Tibial nerve (tissue), 4 donors: ENCODE data around the gene DNM1. TPM values are rescaled to one million over a fixed set of nuclear protein-coding genes. Genes with fewer than 3 reads are reported as not detected.

Source experiments
- DNase-seq, 2 donors: peaks; one replicate each; pipeline ENCODE4 v3.0.0-alpha.2; 2019; ENCODE audit warnings: low spot score in 2 of 2
- H3K27ac ChIP-seq, 4 donors: fragments of 200-600 bp; sonication (generic) in 3 of 4; one replicate each; pipeline ENCODE4 v1.5.1; 2017 to 2019; ENCODE audit warnings: mild to moderate bottlenecking in 1 of 4
- H3K27me3 ChIP-seq, 2 donors: fragments of 200-600 bp; sonication (generic) in 1 of 2; one replicate each; pipeline versions ENCODE4 v1.5.1 to v1.6.0; 2017 to 2019
- H3K36me3 ChIP-seq, 3 donors: fragments of 200-600 bp; sonication (generic); one replicate each; pipeline ENCODE4 v1.5.1; 2018 to 2019
- H3K4me1 ChIP-seq, 4 donors: fragments of 200-600 bp; sonication (generic) in 3 of 4; one replicate each; pipeline ENCODE4 v1.5.1; 2017 to 2019
- H3K4me3 ChIP-seq, 4 donors: fragments of 200-600 bp; sonication (generic) in 3 of 4; one replicate each; pipeline ENCODE4 v1.5.1; 2017 to 2019; ENCODE audit warnings: mild to moderate bottlenecking in 1 of 4, moderate library complexity in 1 of 4
- H3K9me3 ChIP-seq, 4 donors: fragments of 200-600 bp; sonication (generic) in 3 of 4; one replicate each; pipeline ENCODE4 v1.5.1; 2017 to 2019
- EP300 ChIP-seq, 2 donors: sonication (generic); formaldehyde crosslinking; IDR thresholded peaks; one replicate each; pipeline ENCODE4 v1.6.1; 2017; ENCODE audit warnings: antibody characterized with exemption in 2 of 2, mild to moderate bottlenecking in 1 of 2
- POLR2A ChIP-seq, 2 donors: fragments of 450-650 bp; IDR thresholded peaks; one replicate each; pipeline ENCODE4 v1.6.1; 2017; ENCODE audit warnings: antibody characterized with exemption in 2 of 2, mild to moderate bottlenecking in 2 of 2, moderate library complexity in 2 of 2
- WGBS, 2 donors: methylation state at CpG; one replicate each; pipeline ENCODE4 v1.1.5; 2018; 5-methylcytosine and 5-hydroxymethylcytosine counted together
- total RNA-seq, 4 donors: library from RNA; depleted of rRNA; stranded (reverse); fragments of >200 nt; gene quantifications; one replicate each; pipeline ENCODE4 v1.1.0, GENCODE V29; 2016
- TF ChIP-seq, protein P1 (sequence below), 5 experiments: fragments of 200-600 bp in 3 of 5; fragments of 450-650 bp in 2 of 5; sonication (generic) in 3 of 5; IDR thresholded peaks; one replicate each; pipeline ENCODE4 v1.5.1; 2016 to 2019; ENCODE audit warnings: antibody characterized with exemption in 5 of 5, mild to moderate bottlenecking in 3 of 5, moderate library complexity in 2 of 5

Gene DNM1
- total RNA-seq, 4 donors from 2014 or later, result 19.9 to 50.4 (median 41.4) TPM

DNA sequence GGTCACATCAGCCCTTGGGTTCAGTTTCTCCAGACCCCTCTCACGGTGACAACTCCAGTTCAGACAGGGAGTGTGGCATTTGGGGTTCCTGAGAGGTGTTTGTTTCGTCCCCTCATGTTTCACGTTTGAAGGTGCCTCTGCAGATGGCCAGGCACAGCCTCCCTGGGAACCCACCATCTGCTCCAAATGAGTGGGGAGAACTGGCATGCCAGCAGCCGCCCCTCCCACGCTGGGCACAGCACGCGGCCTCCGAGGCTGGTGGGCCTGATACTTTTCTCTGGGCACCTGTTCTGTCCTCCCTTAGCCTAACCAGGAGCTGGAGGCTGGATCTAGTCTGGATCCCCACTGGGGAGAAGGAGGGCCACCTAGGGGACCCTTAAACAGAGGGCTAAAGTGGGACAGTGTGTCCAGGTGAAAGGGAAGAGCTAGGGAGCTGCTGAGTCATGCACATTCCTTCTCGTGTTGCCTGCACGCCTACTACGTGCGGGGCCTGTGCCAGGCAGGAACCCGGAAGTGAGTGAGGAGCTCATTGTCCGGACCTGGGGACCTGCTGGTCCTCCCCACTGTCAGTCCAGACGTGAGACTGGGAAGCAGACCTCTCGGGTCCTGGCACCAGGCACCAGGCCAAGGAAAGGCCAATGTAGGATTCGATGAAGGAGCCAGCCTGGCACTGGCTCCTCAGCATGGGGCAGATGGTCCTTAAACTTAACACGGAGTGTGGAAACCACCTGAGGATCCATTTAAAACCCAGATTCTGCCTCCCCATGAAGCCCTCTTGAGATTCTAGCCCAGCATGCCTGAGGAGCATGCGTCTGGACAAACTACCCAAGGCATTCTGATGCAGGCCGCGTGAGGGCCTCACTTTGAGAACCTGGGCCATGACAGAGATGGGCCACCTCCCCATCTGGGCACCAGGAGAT lies 11.7 kb downstream of the DNM1 start:
- peaks cover 0 to 2% (median 0%) of the 10 kb centered on the region in 3 donors for H3K36me3 ChIP-seq
- peaks cover 0 to 49% (median 0%) of the 10 kb centered on the region in 4 donors for H3K4me1 ChIP-seq
- WGBS, 2 donors, result 59 to 62% methylated on average over 18 to 20 of the region's 21 CpGs
- H3K9me3 ChIP-seq, result no peaks in the 10 kb centered on the region
- no peak for TF ChIP-seq POLR2A (IDR thresholded peaks at IDR 0.05)
- TF ChIP-seq, protein P1, sequence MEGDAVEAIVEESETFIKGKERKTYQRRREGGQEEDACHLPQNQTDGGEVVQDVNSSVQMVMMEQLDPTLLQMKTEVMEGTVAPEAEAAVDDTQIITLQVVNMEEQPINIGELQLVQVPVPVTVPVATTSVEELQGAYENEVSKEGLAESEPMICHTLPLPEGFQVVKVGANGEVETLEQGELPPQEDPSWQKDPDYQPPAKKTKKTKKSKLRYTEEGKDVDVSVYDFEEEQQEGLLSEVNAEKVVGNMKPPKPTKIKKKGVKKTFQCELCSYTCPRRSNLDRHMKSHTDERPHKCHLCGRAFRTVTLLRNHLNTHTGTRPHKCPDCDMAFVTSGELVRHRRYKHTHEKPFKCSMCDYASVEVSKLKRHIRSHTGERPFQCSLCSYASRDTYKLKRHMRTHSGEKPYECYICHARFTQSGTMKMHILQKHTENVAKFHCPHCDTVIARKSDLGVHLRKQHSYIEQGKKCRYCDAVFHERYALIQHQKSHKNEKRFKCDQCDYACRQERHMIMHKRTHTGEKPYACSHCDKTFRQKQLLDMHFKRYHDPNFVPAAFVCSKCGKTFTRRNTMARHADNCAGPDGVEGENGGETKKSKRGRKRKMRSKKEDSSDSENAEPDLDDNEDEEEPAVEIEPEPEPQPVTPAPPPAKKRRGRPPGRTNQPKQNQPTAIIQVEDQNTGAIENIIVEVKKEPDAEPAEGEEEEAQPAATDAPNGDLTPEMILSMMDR (IDR thresholded peaks at IDR 0.05), result no peak
- TF ChIP-seq EP300 (IDR thresholded peaks at IDR 0.05), result no peak
- peak overlapping the region; percentile 30 to 78 (median 54) for H3K27ac ChIP-seq
- no peak overlapping the region for H3K4me3 ChIP-seq
- no peaks in the 10 kb centered on the region for H3K27me3 ChIP-seq
- no peak for DNase-seq

DNA sequence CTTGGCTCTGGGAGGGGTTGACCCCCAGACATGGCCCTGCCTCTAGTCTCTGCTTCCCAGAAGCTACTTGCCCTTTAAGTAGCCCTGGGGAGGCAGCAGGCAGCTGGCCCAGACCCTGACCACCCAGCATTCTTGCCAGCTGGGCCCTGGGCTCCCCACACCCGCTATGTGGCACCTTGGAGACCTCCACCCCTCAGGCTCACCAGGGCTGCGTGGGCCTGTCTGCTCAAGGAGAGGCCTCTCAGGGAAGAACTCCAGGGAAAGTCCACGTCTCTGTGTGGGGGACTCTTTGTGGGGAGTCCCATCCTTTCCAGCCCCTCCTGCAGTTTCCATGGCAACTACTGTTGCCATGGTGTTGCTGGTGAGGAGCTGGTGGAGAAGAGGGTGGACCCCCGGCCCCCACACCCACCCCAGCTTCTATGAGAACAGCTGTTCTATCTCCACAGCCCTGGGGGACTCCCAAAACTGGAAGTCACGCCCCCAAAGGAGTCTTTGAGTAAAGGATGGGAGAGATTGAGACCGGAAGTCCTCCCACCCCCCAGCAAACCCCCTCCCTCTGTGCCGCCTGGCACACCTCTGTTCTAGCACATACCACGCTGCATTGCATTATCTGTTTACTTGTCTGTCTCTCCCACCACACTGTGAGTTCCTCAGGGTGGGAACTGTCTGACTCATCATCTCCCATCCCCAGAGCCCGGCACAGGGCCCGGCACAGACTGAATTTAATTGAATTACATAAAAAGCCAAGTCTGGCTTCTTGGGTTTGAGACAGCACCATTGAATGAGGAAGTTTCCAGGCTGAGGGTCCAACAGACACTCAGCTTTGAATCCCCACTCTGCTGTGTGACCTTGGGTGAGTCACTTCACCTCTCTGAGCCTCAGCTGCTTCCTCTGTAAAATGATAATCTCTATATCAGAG lies 12.6 kb downstream of the DNM1 start:
- no peak for DNase-seq
- peaks cover 0 to 9% (median 0%) of the 10 kb centered on the region in 3 donors for H3K36me3 ChIP-seq
- no peaks in the 10 kb centered on the region for H3K27me3 ChIP-seq
- H3K4me3 ChIP-seq, result no peak overlapping the region
- no peaks in the 10 kb centered on the region for H3K9me3 ChIP-seq
- H3K27ac ChIP-seq, result peak overlapping the region; percentile 47 to 78 (median 54)
- TF ChIP-seq EP300 (IDR thresholded peaks at IDR 0.05) (no peak), POLR2A (IDR thresholded peaks at IDR 0.05) (no peak)
- TF ChIP-seq, protein P1 (IDR thresholded peaks at IDR 0.05), result no peak
- WGBS, 2 donors, result 50 to 63% methylated on average over 9 to 10 of the region's 10 CpGs
- H3K4me1 ChIP-seq, result peaks cover 0 to 49% (median 0%) of the 10 kb centered on the region in 4 donors

DNA sequence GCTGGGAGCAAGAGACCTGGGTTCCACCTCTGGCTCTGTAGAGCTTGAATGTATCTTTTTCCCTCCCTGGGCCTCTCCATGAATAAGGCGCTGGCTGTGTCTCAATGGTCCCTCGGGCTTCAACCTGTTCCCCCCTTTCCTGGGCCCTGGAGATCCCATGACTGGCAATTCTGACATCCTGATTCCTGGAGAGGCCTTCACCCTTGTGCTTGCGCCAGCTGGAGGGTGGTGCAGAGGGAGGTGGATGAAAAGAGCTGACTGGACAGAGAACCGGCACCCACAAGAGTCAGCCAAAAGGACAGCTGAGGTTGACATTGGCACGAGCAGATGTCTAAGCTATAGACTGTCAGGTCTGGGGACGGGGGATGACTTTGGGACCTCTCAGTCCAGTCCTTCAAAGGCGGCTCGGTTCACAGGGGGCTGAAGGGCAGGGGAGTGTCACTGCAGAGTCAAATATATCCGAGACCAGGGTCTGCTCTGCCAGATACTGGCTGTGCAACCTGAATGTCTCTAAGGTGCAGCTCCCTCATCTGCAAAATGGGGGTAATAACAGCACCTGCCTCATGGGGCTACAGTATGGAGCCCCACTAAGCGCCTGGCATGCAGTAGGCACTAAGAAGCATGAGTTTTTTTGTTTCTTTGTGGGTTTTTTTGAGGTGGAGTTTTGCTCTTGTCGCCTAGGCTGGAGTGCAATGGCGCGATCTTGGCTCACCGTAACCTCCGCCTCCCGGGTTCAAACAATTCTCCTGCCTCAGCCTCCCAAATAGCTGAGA lies 13.8 kb downstream of the DNM1 start:
- peak overlapping the region in 1 of 4 donors; percentile 32 for H3K27ac ChIP-seq
- DNase-seq, result no peak
- 66 to 77% methylated on average over 16 of the region's 16 CpGs for WGBS, 2 donors

DNA sequence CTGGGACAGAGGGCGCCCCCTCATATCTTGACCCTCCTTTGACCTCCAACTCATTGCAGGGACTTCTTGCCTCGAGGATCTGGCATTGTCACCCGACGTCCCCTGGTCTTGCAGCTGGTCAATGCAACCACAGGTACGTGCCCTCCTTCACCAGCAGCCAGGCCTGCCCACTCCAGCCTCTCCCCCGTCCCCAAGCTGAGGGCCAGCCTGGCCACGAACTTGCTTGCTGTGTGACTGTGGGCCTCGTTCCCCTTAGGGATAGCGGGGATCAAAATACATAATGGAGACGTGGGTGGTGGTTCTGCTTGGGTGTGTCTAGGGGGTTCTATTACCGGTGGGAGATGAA lies 15.0 kb downstream of the DNM1 start:
- H3K27ac ChIP-seq, result peak overlapping the region in 2 of 4 donors; percentile 32 to 64
- peaks cover 0 to 28% (median 0%) of the 10 kb centered on the region in 3 donors for H3K36me3 ChIP-seq
- H3K4me1 ChIP-seq, result peaks cover 0 to 44% (median 0%) of the 10 kb centered on the region in 4 donors
- WGBS, 2 donors, result 59 to 72% methylated on average over 11 of the region's 11 CpGs
- no peak for TF ChIP-seq EP300 (IDR thresholded peaks at IDR 0.05)
- TF ChIP-seq POLR2A (IDR thresholded peaks at IDR 0.05), result no peak
- TF ChIP-seq, protein P1 (IDR thresholded peaks at IDR 0.05), result no peak
- no peaks in the 10 kb centered on the region for H3K9me3 ChIP-seq
- no peaks in the 10 kb centered on the region for H3K27me3 ChIP-seq
- H3K4me3 ChIP-seq, result peak overlapping the region; percentile 3 to 50 (median 34)
- DNase-seq, result no peak

More for the DNA sequence above, 13.8 kb downstream of the DNM1 start:
- Histone ChIP-seq H3K36me3 (peaks cover 0 to 16% (median 0%) of the 10 kb centered on the region in 3 donors), H3K4me3 (no peak overlapping the region), H3K9me3 (no peaks in the 10 kb centered on the region), H3K4me1 (peaks cover 0 to 45% (median 0%) of the 10 kb centered on the region in 4 donors), H3K27me3 (no peaks in the 10 kb centered on the region)
- TF ChIP-seq POLR2A (IDR thresholded peaks at IDR 0.05), result no peak
- TF ChIP-seq, protein P1 (IDR thresholded peaks at IDR 0.05), result no peak
- no peak for TF ChIP-seq EP300 (IDR thresholded peaks at IDR 0.05)
